Superior temporal gyrus (tissue), 1 donor: ENCODE data around the gene SLC24A3.

Experiments used
- DNase-seq: peaks from one replicate; pipeline ENCODE4 v3.0.0-alpha.2; 2016; ENCODE audit errors: extremely low spot score

SLC24A3 gene

GRCh38 chr20:19711126-19711525, 498.7 kb downstream of the SLC24A3 start:
- no peak for DNase-seq

DNA sequence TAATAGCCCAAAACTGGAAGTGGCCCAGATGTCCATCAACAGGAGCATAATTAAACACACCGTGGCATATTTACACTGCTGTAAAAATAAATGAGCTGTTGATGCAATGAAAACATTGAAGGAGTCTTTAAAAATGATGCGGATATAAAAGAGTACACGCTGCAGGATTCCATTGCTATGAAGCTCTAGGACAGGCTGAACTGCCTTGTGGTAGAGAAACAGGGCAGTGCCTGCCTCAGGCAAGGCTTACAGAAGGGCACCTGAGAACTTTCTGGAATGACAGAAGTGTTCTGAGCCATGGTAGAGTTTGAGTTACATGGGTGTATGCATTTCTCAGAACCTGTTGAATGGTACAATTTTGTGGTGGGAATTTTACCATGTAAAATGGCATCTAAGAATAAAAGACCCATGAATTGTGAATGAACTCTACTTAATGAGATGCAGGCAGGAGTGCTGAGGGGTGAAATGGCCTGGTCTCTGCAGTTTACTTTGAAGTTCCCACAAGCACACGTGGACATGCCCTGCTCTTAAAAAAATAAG, 500.3 kb downstream of the SLC24A3 start:
- DNase-seq: no peak

GRCh38 chr20:19713822-19714578, 501.6 kb downstream of the SLC24A3 start:
- DNase-seq: no peak

DNA sequence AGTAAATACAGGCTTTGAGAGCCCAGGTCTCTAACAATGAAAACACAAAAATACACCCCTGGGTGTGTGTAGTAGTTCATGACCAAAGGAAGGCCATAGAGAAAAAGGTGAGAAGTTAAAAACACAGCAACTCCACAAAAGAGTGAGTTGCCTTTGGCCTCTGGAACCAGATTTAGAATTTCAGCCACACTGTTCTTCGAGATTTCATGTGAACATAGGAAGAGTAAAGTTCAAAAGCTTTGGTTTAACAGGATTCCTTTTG, 502.1 kb downstream of the SLC24A3 start:
- DNase-seq: no peak

GRCh38 chr20:19715986-19716385, 503.5 kb downstream of the SLC24A3 start:
- no peak for DNase-seq

- DNase-seq: no peak
These were observed 506.4 kb downstream of the SLC24A3 start for GRCh38 chr20:19718880-19719279.

GRCh38 chr20:19720991-19721390, 508.5 kb downstream of the SLC24A3 start:
- no peak for DNase-seq

DNA sequence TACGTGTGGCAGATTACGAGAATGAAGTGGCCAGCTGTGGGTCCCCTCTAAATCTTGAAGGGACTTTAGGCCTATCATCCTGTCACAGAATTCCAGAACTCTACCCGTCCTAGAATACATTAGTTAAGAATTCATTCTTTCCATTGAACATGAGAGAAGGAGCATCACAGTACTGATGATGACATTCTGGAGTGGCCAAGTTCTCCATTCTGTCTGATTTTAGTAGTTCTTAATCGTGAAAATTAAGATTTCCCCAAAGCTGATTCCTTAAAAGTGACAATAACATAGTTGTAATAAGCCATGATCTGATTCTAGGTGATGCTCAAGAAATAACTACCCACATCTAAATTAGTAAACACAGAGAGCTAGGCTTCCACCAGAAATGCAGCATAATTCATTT, 510.6 kb downstream of the SLC24A3 start:
- no peak for DNase-seq

DNA sequence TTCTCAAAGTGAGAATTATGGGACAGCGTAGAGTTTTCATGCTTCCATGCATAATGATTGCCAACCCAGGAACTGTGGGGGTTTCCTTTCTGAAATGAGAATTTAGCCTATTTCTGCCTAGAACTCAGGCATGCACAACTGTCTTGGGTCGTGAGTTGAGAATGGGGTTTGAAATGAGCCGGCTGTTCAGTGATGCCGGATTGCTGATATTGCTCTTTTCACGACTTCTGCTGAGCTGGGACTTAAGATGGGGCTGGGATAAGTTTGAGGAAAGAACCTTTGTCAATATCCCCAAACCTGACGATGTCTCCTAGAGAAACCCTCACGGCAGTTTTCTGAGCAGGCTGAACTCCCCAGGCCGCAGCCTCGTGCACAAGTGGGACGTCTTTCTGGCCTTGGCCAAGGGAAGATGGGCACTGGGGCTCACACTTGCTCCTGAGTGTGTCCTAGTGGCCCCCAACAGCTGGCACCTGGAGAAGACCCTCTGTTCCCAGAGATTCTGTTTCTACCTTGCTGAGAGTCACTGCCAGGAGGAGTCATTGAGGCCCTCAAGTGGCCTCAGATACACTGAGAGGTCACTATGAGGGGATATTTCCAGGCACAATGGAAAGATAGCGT, 511.5 kb downstream of the SLC24A3 start:
- no peak for DNase-seq

GRCh38 chr20:19725373-19725772, 512.9 kb downstream of the SLC24A3 start:
- no peak for DNase-seq

GRCh38 chr20:19725814-19726525, 513.5 kb downstream of the SLC24A3 start:
- no peak for DNase-seq

DNA sequence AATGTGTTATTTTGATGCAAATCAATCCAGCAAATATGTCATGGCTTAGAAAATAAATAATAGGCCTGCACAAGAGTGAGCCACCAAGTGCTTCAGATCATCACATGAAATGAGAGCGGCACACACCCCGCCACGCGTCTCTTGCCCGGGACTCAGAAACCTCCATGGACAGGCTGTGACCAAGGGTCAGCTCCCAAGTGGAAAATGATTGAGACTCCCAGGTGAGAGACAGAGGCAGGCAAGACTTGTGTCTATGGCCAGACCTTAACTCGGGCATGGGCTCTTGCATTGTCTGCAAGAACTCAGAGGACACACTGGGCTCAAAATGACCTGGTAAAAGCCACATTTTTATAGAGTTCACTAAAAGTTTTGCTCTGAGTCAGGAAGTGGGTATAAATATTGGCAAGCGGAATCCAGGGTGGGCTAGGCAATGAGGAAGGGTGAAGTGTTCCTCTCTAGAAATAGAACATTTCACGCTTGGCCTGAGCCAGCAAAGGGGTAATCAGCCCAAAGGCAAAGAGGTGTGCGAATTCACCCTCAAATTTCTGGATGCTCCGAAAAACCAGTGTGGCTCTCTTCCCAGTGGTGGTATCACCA, 514.9 kb downstream of the SLC24A3 start:
- DNase-seq: no peak

GRCh38 chr20:19729672-19730071, 517.2 kb downstream of the SLC24A3 start:
- DNase-seq: no peak

GRCh38 chr20:19730706-19731105, 518.3 kb downstream of the SLC24A3 start:
- no peak for DNase-seq

GRCh38 chr20:19734811-19735210, 522.4 kb downstream of the SLC24A3 start:
- DNase-seq: no peak

DNA sequence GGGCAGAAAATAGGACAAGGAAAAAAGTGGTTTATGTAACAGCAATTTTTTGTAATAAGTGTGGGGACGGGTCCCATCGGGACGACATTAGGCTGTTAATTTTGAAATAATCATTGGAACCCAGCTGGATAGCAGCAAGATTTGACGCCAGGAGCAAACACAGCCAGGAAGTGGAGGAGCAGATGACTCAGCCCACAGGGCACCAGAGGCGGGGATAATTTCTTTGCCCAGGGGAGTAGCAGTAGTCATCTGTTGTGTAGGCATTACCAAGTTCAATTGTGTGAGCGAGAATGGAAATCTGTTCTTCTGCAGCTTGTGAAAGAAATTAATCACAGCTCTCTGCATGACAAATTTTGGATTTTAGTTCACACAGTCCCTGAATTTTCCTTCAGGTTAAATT, 523.0 kb downstream of the SLC24A3 start:
- peak; percentile 63 for DNase-seq

- no peak for DNase-seq
These were observed 524.6 kb downstream of the SLC24A3 start for GRCh38 chr20:19737025-19737424.

GRCh38 chr20:19738951-19739350, 526.5 kb downstream of the SLC24A3 start:
- DNase-seq: no peak

DNA sequence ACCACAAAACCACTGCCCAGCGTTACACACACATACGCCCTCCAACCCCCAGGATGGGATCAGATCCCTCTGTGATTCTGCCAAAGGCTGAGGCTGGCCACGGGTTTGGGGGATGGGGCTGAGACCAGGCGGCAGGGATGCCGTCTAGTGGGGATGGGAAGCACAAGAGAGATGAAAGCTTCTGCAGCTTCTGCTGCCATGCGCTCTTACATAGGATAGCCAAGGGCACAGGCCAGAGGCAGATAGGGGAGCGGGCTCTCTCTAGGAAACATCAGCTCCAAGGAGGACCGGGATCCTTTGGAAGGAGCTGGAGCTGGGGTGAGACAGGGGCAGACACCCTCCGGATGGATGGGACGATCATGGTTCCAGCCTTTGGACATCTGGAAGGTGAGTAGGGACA, 526.9 kb downstream of the SLC24A3 start:
- DNase-seq: no peak

GRCh38 chr20:19740512-19740911, 528.1 kb downstream of the SLC24A3 start:
- no peak for DNase-seq

DNA sequence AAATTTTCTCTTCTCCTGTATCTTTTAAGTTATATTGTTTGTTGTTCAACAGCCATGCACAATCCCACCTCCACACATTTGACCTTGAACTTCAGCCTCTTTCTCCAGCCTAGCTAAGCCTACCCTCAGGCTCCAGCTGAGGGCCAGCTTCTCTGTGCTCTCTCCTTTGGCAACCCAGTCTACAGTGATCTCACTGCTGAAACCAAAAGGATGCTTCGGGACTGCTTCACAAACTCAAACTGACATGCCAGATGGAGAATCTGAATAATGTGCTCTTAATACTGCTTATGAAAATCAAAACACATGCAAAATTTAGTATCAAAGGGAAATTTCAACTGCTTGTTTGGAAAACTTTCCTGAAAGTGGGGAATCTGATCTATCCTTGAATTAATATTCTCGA, 529.5 kb downstream of the SLC24A3 start:
- DNase-seq: no peak

DNA sequence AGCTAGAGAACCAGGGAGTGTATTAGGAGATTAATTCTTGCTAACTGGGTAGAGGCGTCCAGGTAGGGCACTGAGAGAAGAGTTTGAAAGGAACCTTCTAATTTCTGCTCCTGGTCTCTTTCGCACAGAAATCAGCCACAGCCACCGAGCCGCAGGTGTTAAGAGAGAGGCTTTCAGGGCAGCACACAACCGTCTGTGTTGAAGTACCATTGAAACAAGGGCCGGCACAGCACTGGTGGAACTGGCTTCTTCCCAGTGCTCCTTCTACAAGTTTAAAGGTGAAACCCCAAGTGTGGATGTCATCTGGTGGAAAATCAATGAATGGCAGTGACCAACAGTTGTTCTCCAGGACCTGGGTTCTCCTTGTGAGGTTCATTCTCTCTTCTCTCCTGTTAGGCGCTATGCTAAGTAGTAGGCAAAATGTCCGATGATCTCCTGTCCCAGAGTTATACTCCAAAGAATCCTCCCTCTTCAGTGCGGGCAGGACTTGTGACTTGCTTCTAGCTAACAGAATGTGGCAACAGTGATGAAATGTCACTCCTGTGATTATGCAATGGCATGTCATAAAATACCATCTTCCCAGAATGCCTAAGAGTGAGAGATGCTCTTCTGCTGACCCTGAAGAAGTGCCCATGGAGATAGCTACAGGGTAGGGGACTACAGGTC, 530.7 kb downstream of the SLC24A3 start:
- no peak for DNase-seq
